ENCODE data around the gene HIGD1B. TPM values are rescaled to one million over a fixed set of nuclear protein-coding genes. Genes with fewer than 3 reads are reported as not detected.

Gene HIGD1B
- total and polyA plus RNA-seq, 4 donors: 0.28 to 0.43 TPM; not detected in 2

- no peak overlapping the region for H3K4me3 ChIP-seq (ENCODE audit: low read depth in 1 of 3, low read length in 3 of 3)
- H3K27ac ChIP-seq (ENCODE audit: low read depth in 1 of 2, low read length in 2 of 2): no peak overlapping the region
- no peaks in the 10 kb centered on the region for H3K27me3 ChIP-seq (ENCODE audit: control insufficient read depth in 4 of 4, insufficient read depth in 4 of 4, low read length in 3 of 4)
- no peak for DNase-seq (ENCODE audit: low spot score)
- no peaks in the 10 kb centered on the region for H3K4me1 ChIP-seq (ENCODE audit: control insufficient read depth in 4 of 4, insufficient read depth in 4 of 4, low read length in 3 of 4)
- 77% methylated on average over 8 of the region's 8 CpGs for WGBS
- H3K36me3 ChIP-seq (ENCODE audit: control insufficient read depth in 4 of 4, insufficient read depth in 3 of 4, low read depth in 1 of 4, low read length in 3 of 4): peaks cover 5 to 16% (median 14%) of the 10 kb centered on the region in 4 donors
- no peak overlapping the region for H3K9ac ChIP-seq (ENCODE audit: low read depth in 1 of 2, low read length in 2 of 2)
- TF ChIP-seq TAF1 (conservative IDR thresholded peaks at IDR 0.05) (no peak), RXRA (IDR thresholded peaks at IDR 0.05) (no peak), HNF4A (conservative IDR thresholded peaks at IDR 0.05) (no peak), SP1 (IDR thresholded peaks at IDR 0.05) (no peak), RAD21 (IDR thresholded peaks at IDR 0.05) (no peak), CTCF (IDR thresholded peaks at IDR 0.05; ENCODE audit: low read depth, low read length, missing input control) (no peak), MAX (IDR thresholded peaks at IDR 0.05) (no peak), YY1 (IDR thresholded peaks at IDR 0.05) (no peak), GABPA (IDR thresholded peaks at IDR 0.05 in 1 of 2, conservative IDR thresholded peaks at IDR 0.05 in 1 of 2) (no peak)
- no peaks in the 10 kb centered on the region for H3K9me3 ChIP-seq (ENCODE audit: control insufficient read depth in 4 of 4, low read length in 3 of 4)
Measured at GRCh38 chr17:44846206-44846605, 1.5 kb upstream of the HIGD1B start.

- H3K36me3 ChIP-seq (ENCODE audit: control insufficient read depth in 4 of 4, insufficient read depth in 3 of 4, low read depth in 1 of 4, low read length in 3 of 4): peaks cover 11 to 35% (median 27%) of the 10 kb centered on the region in 4 donors
- H3K27me3 ChIP-seq (ENCODE audit: control insufficient read depth in 4 of 4, insufficient read depth in 4 of 4, low read length in 3 of 4): no peaks in the 10 kb centered on the region
- no peak overlapping the region for H3K4me3 ChIP-seq (ENCODE audit: low read depth in 1 of 3, low read length in 3 of 3)
- no peak overlapping the region for H3K9ac ChIP-seq (ENCODE audit: low read depth in 1 of 2, low read length in 2 of 2)
- WGBS: 65% methylated on average over 6 of the region's 6 CpGs
- H3K27ac ChIP-seq (ENCODE audit: low read depth in 1 of 2, low read length in 2 of 2): no peak overlapping the region
- TF ChIP-seq NR2F2 (IDR thresholded peaks at IDR 0.05) (no peak), RAD21 (IDR thresholded peaks at IDR 0.05) (no peak), TAF1 (conservative IDR thresholded peaks at IDR 0.05) (no peak), YY1 (IDR thresholded peaks at IDR 0.05) (no peak), FOXA1 (IDR thresholded peaks at IDR 0.05) (no peak)
- H3K4me1 ChIP-seq (ENCODE audit: control insufficient read depth in 4 of 4, insufficient read depth in 4 of 4, low read length in 3 of 4): no peaks in the 10 kb centered on the region
- DNase-seq (ENCODE audit: low spot score): no peak
- no peaks in the 10 kb centered on the region for H3K9me3 ChIP-seq (ENCODE audit: control insufficient read depth in 4 of 4, low read length in 3 of 4)
Measured at GRCh38 chr17:44848257-44848795, 643 bp downstream of the HIGD1B start.

- H3K4me1 ChIP-seq (ENCODE audit: control insufficient read depth in 4 of 4, insufficient read depth in 4 of 4, low read length in 3 of 4): no peaks in the 10 kb centered on the region
- H3K36me3 ChIP-seq (ENCODE audit: control insufficient read depth in 4 of 4, insufficient read depth in 3 of 4, low read depth in 1 of 4, low read length in 3 of 4): peaks cover 11 to 42% (median 32%) of the 10 kb centered on the region in 4 donors
- H3K27me3 ChIP-seq (ENCODE audit: control insufficient read depth in 4 of 4, insufficient read depth in 4 of 4, low read length in 3 of 4): no peaks in the 10 kb centered on the region
- 95% methylated on average over 12 of the region's 12 CpGs for WGBS
- H3K4me3 ChIP-seq (ENCODE audit: low read depth in 1 of 3, low read length in 3 of 3): no peak overlapping the region
- TF ChIP-seq FOXA2 (IDR thresholded peaks at IDR 0.05) (no peak), JUND (IDR thresholded peaks at IDR 0.05) (no peak), CTCF (IDR thresholded peaks at IDR 0.05; ENCODE audit: low read depth, low read length, missing input control) (no peak), ZBTB33 (IDR thresholded peaks at IDR 0.05) (no peak), GABPA (IDR thresholded peaks at IDR 0.05 in 1 of 2, conservative IDR thresholded peaks at IDR 0.05 in 1 of 2) (no peak), EGR1 (IDR thresholded peaks at IDR 0.05; ENCODE audit: low read depth in 2 of 2) (no peak)
- H3K9me3 ChIP-seq (ENCODE audit: control insufficient read depth in 4 of 4, low read length in 3 of 4): no peaks in the 10 kb centered on the region
- H3K27ac ChIP-seq (ENCODE audit: low read depth in 1 of 2, low read length in 2 of 2): no peak overlapping the region
- DNase-seq (ENCODE audit: low spot score): no peak
- H3K9ac ChIP-seq (ENCODE audit: low read depth in 1 of 2, low read length in 2 of 2): no peak overlapping the region
Measured at GRCh38 chr17:44848961-44849489, 1.3 kb downstream of the HIGD1B start.
